Smooth muscle cell (in vitro differentiated cells): ENCODE measurements around the gene UBAC1. TPM values are rescaled to one million over a fixed set of nuclear protein-coding genes. Genes with fewer than 3 reads are reported as not detected.

ENCODE experiments used
- DNase-seq: peaks from one replicate; lab custom pipeline; 2025; ENCODE audit not compliant: unreplicated experiment; lab: John Stamatoyannopoulos, UW
- H2AFZ ChIP-seq: fragments of 200-600 bp; sonication (generic); 2 replicates; pipeline ENCODE4 v1.6.0; 2016; ENCODE audit warnings: antibody characterized with exemption, low read depth, mild to moderate bottlenecking
- H3F3A ChIP-seq: fragments of 200-600 bp; sonication (generic); 2 replicates; pipeline ENCODE4 v1.6.0; 2017; ENCODE audit warnings: antibody characterized with exemption, low read depth
- H3K27ac ChIP-seq: fragments of 200-600 bp; sonication (generic); 2 replicates; pipeline ENCODE4 v1.5.1; 2016; ENCODE audit warnings: low read depth, mild to moderate bottlenecking
- H3K27me3 ChIP-seq: fragments of 200-600 bp; sonication (generic); 2 replicates; pipeline ENCODE4 v1.6.1; 2016; ENCODE audit warnings: low read depth, mild to moderate bottlenecking
- H3K36me3 ChIP-seq: fragments of 200-600 bp; sonication (generic); 2 replicates; pipeline ENCODE4 v1.5.1; 2016; ENCODE audit warnings: low read depth
- H3K4me1 ChIP-seq: fragments of 200-600 bp; sonication (generic); 2 replicates; pipeline ENCODE4 v1.5.1; 2016; ENCODE audit warnings: low read depth
- H3K4me2 ChIP-seq: fragments of 200-600 bp; sonication (generic); 2 replicates; pipeline ENCODE4 v1.6.0; 2016; ENCODE audit warnings: mild to moderate bottlenecking
- H3K4me3 ChIP-seq: fragments of 200-600 bp; sonication (generic); 2 replicates; pipeline ENCODE4 v1.5.1; 2016; ENCODE audit warnings: mild to moderate bottlenecking
- H3K79me2 ChIP-seq: fragments of 200-600 bp; sonication (generic); 2 replicates; pipeline ENCODE4 v1.6.0; 2016; ENCODE audit warnings: low read depth, mild to moderate bottlenecking
- H3K9ac ChIP-seq: fragments of 200-600 bp; sonication (generic); 2 replicates; pipeline ENCODE4 v1.6.0; 2016; ENCODE audit warnings: low read depth
- H3K9me3 ChIP-seq: fragments of 200-600 bp; sonication (generic); replicated peaks from 2 replicates; pipeline ENCODE4 v1.5.1; 2016; ENCODE audit warnings: low read depth
- H4K20me1 ChIP-seq: fragments of 200-600 bp; sonication (generic); 2 replicates; pipeline ENCODE4 v1.6.0; 2016; ENCODE audit warnings: low read depth
- WGBS: methylation state at CpG from one replicate; pipeline ENCODE4 v1.1.7; 2016; ENCODE audit warnings: low lambda C conversion rate; 5-methylcytosine and 5-hydroxymethylcytosine counted together
- polyA plus RNA-seq: library from polyadenylated mRNA; unstranded; fragments of >200 nt; fragmentation: Nextera tagmentation; extraction: Ambion mirVana; gene quantifications from 2 replicates; pipeline ENCODE4 v1.2.1, GENCODE V29; 2016
- total RNA-seq: library from RNA; depleted of rRNA; stranded (reverse); fragments of >200 nt; gene quantifications from 2 replicates; pipeline ENCODE4 v1.2.3, GENCODE V29; 2014
- TF ChIP-seq, protein P1 (sequence below): fragments of 200-600 bp; sonication (generic); IDR thresholded peaks from 2 replicates; pipeline ENCODE4 v1.5.1; 2017; ENCODE audit warnings: borderline replicate concordance, mild to moderate bottlenecking, antibody characterized with exemption; ENCODE audit not compliant: insufficient read depth, poor library complexity, severe bottlenecking

Gene UBAC1
- total and polyA plus RNA-seq, 2 experiments from 2014 or later = 35.3 to 43.5 TPM

GRCh38 chr9:135890190-135891026, 70.8 kb downstream of the UBAC1 start:
- Histone ChIP-seq H3K9ac (no peak overlapping the region), H3K4me3 (no peak overlapping the region), H3K27ac (peak overlapping the region; percentile 27), H3K27me3 (no peaks in the 10 kb centered on the region), H3K9me3 (no peaks in the 10 kb centered on the region), H3K79me2 (peaks cover 95% of the 10 kb centered on the region), H3K36me3 (no peaks in the 10 kb centered on the region), H3F3A (no peaks in the 10 kb centered on the region), H2AFZ (no peak overlapping the region), H4K20me1 (peaks cover 100% of the 10 kb centered on the region), H3K4me1 (peaks cover 49% of the 10 kb centered on the region), H3K4me2 (peak overlapping the region; percentile 8)
- DNase-seq = no peak
- TF ChIP-seq, protein P1, sequence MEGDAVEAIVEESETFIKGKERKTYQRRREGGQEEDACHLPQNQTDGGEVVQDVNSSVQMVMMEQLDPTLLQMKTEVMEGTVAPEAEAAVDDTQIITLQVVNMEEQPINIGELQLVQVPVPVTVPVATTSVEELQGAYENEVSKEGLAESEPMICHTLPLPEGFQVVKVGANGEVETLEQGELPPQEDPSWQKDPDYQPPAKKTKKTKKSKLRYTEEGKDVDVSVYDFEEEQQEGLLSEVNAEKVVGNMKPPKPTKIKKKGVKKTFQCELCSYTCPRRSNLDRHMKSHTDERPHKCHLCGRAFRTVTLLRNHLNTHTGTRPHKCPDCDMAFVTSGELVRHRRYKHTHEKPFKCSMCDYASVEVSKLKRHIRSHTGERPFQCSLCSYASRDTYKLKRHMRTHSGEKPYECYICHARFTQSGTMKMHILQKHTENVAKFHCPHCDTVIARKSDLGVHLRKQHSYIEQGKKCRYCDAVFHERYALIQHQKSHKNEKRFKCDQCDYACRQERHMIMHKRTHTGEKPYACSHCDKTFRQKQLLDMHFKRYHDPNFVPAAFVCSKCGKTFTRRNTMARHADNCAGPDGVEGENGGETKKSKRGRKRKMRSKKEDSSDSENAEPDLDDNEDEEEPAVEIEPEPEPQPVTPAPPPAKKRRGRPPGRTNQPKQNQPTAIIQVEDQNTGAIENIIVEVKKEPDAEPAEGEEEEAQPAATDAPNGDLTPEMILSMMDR = no peak
- WGBS = 71% methylated on average over 18 of the region's 18 CpGs

DNA sequence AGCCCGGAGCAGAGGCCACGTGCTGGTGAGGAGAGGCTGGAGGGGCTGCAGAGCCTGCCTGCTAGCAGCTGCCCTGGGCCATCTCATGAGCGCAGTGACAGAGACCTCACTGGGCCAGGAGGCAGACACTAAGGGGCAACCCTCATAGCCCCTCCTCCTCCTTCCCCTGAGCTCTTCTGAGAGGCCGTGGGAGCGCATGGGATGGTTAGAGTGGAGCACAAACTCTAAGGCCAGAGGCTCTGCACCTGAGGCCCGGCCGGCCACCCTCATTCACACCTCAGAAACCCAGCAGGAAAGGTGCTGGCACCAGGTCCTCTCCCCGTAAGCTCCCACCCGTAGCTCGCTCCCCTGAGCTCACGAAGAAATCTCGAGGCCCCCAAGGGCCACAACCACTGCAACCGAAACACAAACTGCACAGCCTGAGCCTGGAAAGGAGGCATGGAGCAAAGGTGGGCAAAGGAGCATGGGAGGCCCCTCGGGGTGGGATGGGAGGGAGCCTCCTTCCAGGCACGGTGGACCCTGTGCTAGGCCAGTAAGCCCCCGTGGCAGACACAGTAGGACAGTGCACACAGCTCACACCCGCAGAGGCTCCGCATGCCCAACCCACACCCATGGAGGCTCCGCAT, 71.5 kb downstream of the UBAC1 start:
- no peak overlapping the region for H3K27ac ChIP-seq
- TF ChIP-seq, protein P1 = no peak
- no peaks in the 10 kb centered on the region for H3K9me3 ChIP-seq
- H3K27me3 ChIP-seq = no peaks in the 10 kb centered on the region
- H3F3A ChIP-seq = peaks cover 3% of the 10 kb centered on the region
- H3K4me3 ChIP-seq = no peak overlapping the region
- H3K4me2 ChIP-seq = peak overlapping the region; percentile 8
- 87% methylated on average over 19 of the region's 19 CpGs for WGBS
- peaks cover 56% of the 10 kb centered on the region for H3K4me1 ChIP-seq
- peaks cover 93% of the 10 kb centered on the region for H3K79me2 ChIP-seq
- no peaks in the 10 kb centered on the region for H3K36me3 ChIP-seq
- peaks cover 100% of the 10 kb centered on the region for H4K20me1 ChIP-seq
- no peak for DNase-seq
- H3K9ac ChIP-seq = no peak overlapping the region
- no peak overlapping the region for H2AFZ ChIP-seq

DNA sequence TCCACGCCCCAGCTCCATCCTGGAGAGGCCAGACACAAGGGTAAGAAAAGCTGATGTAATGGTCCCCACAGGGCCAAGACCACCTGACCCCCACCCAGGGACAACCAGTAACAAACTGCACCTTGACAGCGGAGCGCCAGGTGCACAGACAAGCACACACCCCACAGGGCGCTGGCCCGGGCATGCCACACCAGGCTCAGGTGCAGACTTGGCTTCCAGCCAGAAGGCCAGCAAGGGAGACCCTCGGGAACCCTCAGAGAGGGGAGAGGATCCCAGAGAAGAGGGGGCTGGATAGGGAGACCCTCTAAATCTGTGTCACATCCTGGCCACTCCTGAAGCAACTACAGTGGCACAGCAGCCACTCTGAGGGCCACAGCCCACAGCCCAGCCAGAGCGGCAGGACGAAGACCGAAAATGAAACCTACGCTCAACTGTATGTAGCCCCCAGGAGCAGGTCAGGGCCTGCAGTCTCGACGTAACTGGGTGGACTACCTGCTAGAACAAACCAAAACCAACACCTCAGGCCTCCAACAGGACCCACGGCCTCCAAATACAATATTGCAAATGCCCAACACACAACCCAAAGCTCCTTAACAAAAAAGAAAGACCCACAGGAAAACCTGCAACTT, 72.3 kb downstream of the UBAC1 start:
- no peaks in the 10 kb centered on the region for H3K9me3 ChIP-seq
- H3K79me2 ChIP-seq = peaks cover 90% of the 10 kb centered on the region
- no peak overlapping the region for H3K9ac ChIP-seq
- no peaks in the 10 kb centered on the region for H3K36me3 ChIP-seq
- peaks cover 100% of the 10 kb centered on the region for H4K20me1 ChIP-seq
- no peak overlapping the region for H3K4me3 ChIP-seq
- no peaks in the 10 kb centered on the region for H3K27me3 ChIP-seq
- TF ChIP-seq, protein P1 = no peak
- 91% methylated on average over 13 of the region's 13 CpGs for WGBS
- no peak overlapping the region for H3K4me2 ChIP-seq
- no peak for DNase-seq
- no peak overlapping the region for H3K27ac ChIP-seq
- H2AFZ ChIP-seq = no peak overlapping the region
- H3K4me1 ChIP-seq = peaks cover 60% of the 10 kb centered on the region
- H3F3A ChIP-seq = peaks cover 6% of the 10 kb centered on the region
